ENCODE results near the gene MEIS2. TPM values are rescaled to one million over a fixed set of nuclear protein-coding genes. Genes with fewer than 3 reads are reported as not detected.

MEIS2 gene
- total RNA-seq, 2 donors from 2014 or later = 7.1 to 9.7 TPM

DNA sequence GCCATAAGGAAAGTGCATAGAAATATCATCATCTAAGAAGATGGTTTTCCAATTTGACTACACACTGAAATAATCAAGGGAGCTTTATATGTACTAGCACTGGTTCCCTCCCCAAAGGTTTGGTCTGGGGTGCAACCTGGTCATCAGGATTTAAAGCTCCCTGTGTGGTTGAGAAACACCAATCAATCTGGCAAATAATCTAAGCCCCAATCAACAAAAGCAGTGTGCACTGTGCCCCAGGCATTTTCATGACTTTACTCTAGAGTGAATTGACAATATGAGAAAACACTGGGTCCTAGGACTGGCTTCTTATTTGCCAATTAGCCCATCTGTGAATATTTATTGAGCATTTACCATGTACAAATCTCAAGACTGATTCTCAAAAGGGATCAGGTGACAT is 255.1 kb downstream of the MEIS2 start:
- Histone ChIP-seq H3K4me1 (ENCODE audit: control insufficient read depth, insufficient read depth, low read length) (no peaks in the 10 kb centered on the region), H3K4me3 (ENCODE audit: low read length) (no peak overlapping the region), H3K27me3 (ENCODE audit: control insufficient read depth, insufficient read depth, low read length, poor library complexity, severe bottlenecking) (no peaks in the 10 kb centered on the region), H3K36me3 (ENCODE audit: control insufficient read depth, insufficient read depth, low read length) (no peaks in the 10 kb centered on the region), H3K27ac (ENCODE audit: low read depth, low read length) (no peak overlapping the region), H3K9ac (ENCODE audit: extremely low read depth, low read length, poor library complexity, severe bottlenecking) (no peak overlapping the region), H3K9me3 (ENCODE audit: control insufficient read depth, low read length) (no peaks in the 10 kb centered on the region)
- peaks cover 1% of the 10 kb centered on the region for H3K27me3 Mint-ChIP-seq (ENCODE audit: insufficient read depth)
- no peak for DNase-seq
- TF ChIP-seq, protein P1, sequence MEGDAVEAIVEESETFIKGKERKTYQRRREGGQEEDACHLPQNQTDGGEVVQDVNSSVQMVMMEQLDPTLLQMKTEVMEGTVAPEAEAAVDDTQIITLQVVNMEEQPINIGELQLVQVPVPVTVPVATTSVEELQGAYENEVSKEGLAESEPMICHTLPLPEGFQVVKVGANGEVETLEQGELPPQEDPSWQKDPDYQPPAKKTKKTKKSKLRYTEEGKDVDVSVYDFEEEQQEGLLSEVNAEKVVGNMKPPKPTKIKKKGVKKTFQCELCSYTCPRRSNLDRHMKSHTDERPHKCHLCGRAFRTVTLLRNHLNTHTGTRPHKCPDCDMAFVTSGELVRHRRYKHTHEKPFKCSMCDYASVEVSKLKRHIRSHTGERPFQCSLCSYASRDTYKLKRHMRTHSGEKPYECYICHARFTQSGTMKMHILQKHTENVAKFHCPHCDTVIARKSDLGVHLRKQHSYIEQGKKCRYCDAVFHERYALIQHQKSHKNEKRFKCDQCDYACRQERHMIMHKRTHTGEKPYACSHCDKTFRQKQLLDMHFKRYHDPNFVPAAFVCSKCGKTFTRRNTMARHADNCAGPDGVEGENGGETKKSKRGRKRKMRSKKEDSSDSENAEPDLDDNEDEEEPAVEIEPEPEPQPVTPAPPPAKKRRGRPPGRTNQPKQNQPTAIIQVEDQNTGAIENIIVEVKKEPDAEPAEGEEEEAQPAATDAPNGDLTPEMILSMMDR (conservative IDR thresholded peaks at IDR 0.05) = no peak
- peaks cover 11% of the 10 kb centered on the region for H3K4me1 Mint-ChIP-seq
- H3K36me3 Mint-ChIP-seq (ENCODE audit: low read depth) = no peaks in the 10 kb centered on the region
- H3K4me3 Mint-ChIP-seq = no peak overlapping the region
- no peak overlapping the region for H3K27ac Mint-ChIP-seq
- no peaks in the 10 kb centered on the region for H3K9me3 Mint-ChIP-seq

DNA sequence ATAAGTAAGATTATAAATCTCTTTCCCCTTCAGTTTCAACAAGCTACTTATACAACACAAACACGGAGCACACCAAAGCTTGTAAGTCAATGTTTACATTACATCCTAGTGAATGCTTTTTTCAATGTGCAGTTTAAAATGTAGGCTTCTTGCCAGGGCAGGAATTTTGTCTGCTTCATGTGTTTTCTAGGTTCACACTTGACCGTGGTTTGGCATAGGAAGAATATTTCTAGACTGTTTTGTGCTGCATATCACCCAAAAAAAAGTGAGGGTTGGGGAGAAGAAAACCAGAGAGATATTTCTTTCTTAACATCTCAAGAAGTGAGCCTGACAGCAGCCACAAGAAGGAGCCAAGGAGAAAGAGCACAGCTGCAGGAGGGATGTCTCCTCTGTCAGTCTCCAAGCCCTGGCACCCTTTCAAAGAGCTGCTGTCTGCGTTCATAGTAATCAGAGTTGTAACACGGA is 255.8 kb downstream of the MEIS2 start:
- H3K9me3 Mint-ChIP-seq = no peaks in the 10 kb centered on the region
- no peaks in the 10 kb centered on the region for H3K36me3 Mint-ChIP-seq (ENCODE audit: low read depth)
- no peak overlapping the region for H3K27ac ChIP-seq (ENCODE audit: low read depth, low read length)
- 74% methylated on average over 3 to 4 of the region's 4 CpGs for WGBS, 2 experiments (ENCODE audit: insufficient coverage in 1 of 2, insufficient read length in 1 of 2)
- H3K9me3 ChIP-seq (ENCODE audit: control insufficient read depth, low read length) = no peaks in the 10 kb centered on the region
- no peaks in the 10 kb centered on the region for H3K27me3 ChIP-seq (ENCODE audit: control insufficient read depth, insufficient read depth, low read length, poor library complexity, severe bottlenecking)
- no peaks in the 10 kb centered on the region for H3K4me1 ChIP-seq (ENCODE audit: control insufficient read depth, insufficient read depth, low read length)
- peak; percentile 47 for DNase-seq
- no peak overlapping the region for H3K4me3 Mint-ChIP-seq
- H3K27me3 Mint-ChIP-seq (ENCODE audit: insufficient read depth) = peaks cover 1% of the 10 kb centered on the region
- no peaks in the 10 kb centered on the region for H3K36me3 ChIP-seq (ENCODE audit: control insufficient read depth, insufficient read depth, low read length)
- H3K4me1 Mint-ChIP-seq = peaks cover 11% of the 10 kb centered on the region
- no peak overlapping the region for H3K27ac Mint-ChIP-seq
- TF ChIP-seq, protein P1 (conservative IDR thresholded peaks at IDR 0.05) = peak; percentile 38
- no peak overlapping the region for H3K4me3 ChIP-seq (ENCODE audit: low read length)
- H3K9ac ChIP-seq (ENCODE audit: extremely low read depth, low read length, poor library complexity, severe bottlenecking) = no peak overlapping the region

DNA sequence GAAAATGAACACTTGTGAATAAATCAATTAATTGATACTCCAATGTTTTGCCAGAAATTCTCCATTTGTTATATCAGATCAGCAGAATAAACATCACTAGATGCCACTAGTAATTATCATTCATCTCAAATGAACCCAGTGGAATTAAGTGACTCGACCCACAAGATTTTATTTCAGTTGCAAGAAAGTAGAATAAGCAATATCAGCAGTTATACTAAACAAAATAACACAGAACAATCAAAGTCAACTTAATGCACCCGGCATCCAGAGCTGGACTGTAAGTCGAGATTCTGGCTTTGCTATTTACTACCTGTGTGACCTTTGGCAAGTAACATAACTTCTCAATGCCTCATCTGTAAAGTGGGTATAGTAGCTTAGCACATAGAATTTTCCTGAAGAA is 256.5 kb downstream of the MEIS2 start:
- H3K4me1 Mint-ChIP-seq = peaks cover 11% of the 10 kb centered on the region

More for the DNA sequence above, 256.5 kb downstream of the MEIS2 start:
- H3K4me3 ChIP-seq (ENCODE audit: low read length) = no peak overlapping the region
- H3K27me3 Mint-ChIP-seq (ENCODE audit: insufficient read depth) = peaks cover 1% of the 10 kb centered on the region
- no peaks in the 10 kb centered on the region for H3K27me3 ChIP-seq (ENCODE audit: control insufficient read depth, insufficient read depth, low read length, poor library complexity, severe bottlenecking)
- no peaks in the 10 kb centered on the region for H3K36me3 ChIP-seq (ENCODE audit: control insufficient read depth, insufficient read depth, low read length)
- H3K9ac ChIP-seq (ENCODE audit: extremely low read depth, low read length, poor library complexity, severe bottlenecking) = no peak overlapping the region
- no peaks in the 10 kb centered on the region for H3K9me3 ChIP-seq (ENCODE audit: control insufficient read depth, low read length)
- no peaks in the 10 kb centered on the region for H3K9me3 Mint-ChIP-seq
- H3K4me3 Mint-ChIP-seq = no peak overlapping the region
- no peak for DNase-seq
- TF ChIP-seq, protein P1 (conservative IDR thresholded peaks at IDR 0.05) = no peak
- no peaks in the 10 kb centered on the region for H3K4me1 ChIP-seq (ENCODE audit: control insufficient read depth, insufficient read depth, low read length)
- no peak overlapping the region for H3K27ac ChIP-seq (ENCODE audit: low read depth, low read length)
- 93% methylated on average over 3 of the region's 3 CpGs; no CpG with 5 or more reads in 1 of the 2 experiments for WGBS, 2 experiments (ENCODE audit: insufficient coverage in 1 of 2, insufficient read length in 1 of 2)
- no peaks in the 10 kb centered on the region for H3K36me3 Mint-ChIP-seq (ENCODE audit: low read depth)
- no peak overlapping the region for H3K27ac Mint-ChIP-seq
